PC-3 (cell line): ENCODE measurements around the gene HPX. TPM values are rescaled to one million over a fixed set of nuclear protein-coding genes. Genes with fewer than 3 reads are reported as not detected.

Source experiments
- ATAC-seq: fragments of 200-7000 bp; cut with Tn5 transposase; 2 replicates; pipeline ENCODE4 v1.9.1; 2020; ENCODE audit warnings: mild to moderate bottlenecking, moderate library complexity
- BruUV-seq: library from RNA; stranded (reverse); fragments of 400-500 nt; replicated peaks from 2 replicates; lab custom pipeline; 2021; lab: Mats Ljungman, UMichigan
- CTCF ChIA-PET: fragments of 300-600 bp; sonication (Branson Sonifier 250); formaldehyde crosslinking; loops from one replicate; lab custom pipeline; 2022; ENCODE audit warnings: antibody characterized with exemption; lab: Charles Lee
- POLR2A ChIA-PET: fragments of 300-600 bp; sonication (Branson Sonifier 250); formaldehyde crosslinking; loops from one replicate; lab custom pipeline; 2022; ENCODE audit warnings: antibody characterized with exemption; ENCODE audit not compliant: unreplicated experiment; lab: Charles Lee
- DNase-seq: peaks from one replicate; pipeline ENCODE4 v3.0.0-alpha.2; 2015
- H2AFZ ChIP-seq: fragments of 300-600 bp; sonication (generic); 2 replicates; pipeline ENCODE4 v1.6.0; 2016; ENCODE audit warnings: antibody characterized with exemption, low read length
- H3F3A ChIP-seq: fragments of 300-600 bp; sonication (generic); one replicate; pipeline ENCODE4 v1.6.0; 2017; ENCODE audit warnings: antibody characterized with exemption, low read length, control low read depth, mild to moderate bottlenecking; ENCODE audit not compliant: unreplicated experiment
- H3K27ac ChIP-seq: fragments of 300-600 bp; sonication (generic); 2 replicates; pipeline ENCODE4 v1.5.1; 2016; ENCODE audit warnings: mild to moderate bottlenecking, low read length
- H3K27me3 ChIP-seq: fragments of 300-600 bp; sonication (generic); 2 replicates; pipeline ENCODE4 v1.6.1; 2016; ENCODE audit warnings: low read length, mixed read lengths
- H3K36me3 ChIP-seq: fragments of 300-600 bp; sonication (generic); 2 replicates; pipeline ENCODE4 v1.6.1; 2016; ENCODE audit warnings: low read depth, mixed run types, low read length, mixed read lengths
- H3K4me1 ChIP-seq: fragments of 300-600 bp; sonication (generic); 2 replicates; pipeline ENCODE4 v1.5.1; 2016; ENCODE audit warnings: low read length; ENCODE audit not compliant: insufficient read depth
- H3K4me2 ChIP-seq: fragments of 300-600 bp; sonication (generic); 2 replicates; pipeline ENCODE4 v1.6.0; 2016; ENCODE audit warnings: low read length
- H3K4me3 ChIP-seq: fragments of 300-600 bp; sonication (generic); 2 replicates; pipeline ENCODE4 v1.5.1; 2016; ENCODE audit warnings: mild to moderate bottlenecking, low read length, mixed read lengths
- H3K79me2 ChIP-seq: fragments of 300-600 bp; sonication (generic); 2 replicates; pipeline ENCODE4 v1.6.1; 2017; ENCODE audit warnings: low read length, mixed read lengths
- H3K9ac ChIP-seq: fragments of 300-600 bp; sonication (generic); 2 replicates; pipeline ENCODE4 v1.6.0; 2016; ENCODE audit warnings: mild to moderate bottlenecking, low read length
- H3K9me2 ChIP-seq: fragments of 300-600 bp; sonication (generic); replicated peaks from 2 replicates; pipeline ENCODE4 v1.6.1; 2016; ENCODE audit warnings: mixed run types, low read length, mixed read lengths
- H3K9me3 ChIP-seq: fragments of 300-600 bp; sonication (generic); 2 replicates; pipeline ENCODE4 v1.6.1; 2016; ENCODE audit warnings: low read length, mixed read lengths
- H4K20me1 ChIP-seq: fragments of 300-600 bp; sonication (generic); 2 replicates; pipeline ENCODE4 v1.6.1; 2016; ENCODE audit warnings: low read length, mixed read lengths
- EZH2 ChIP-seq: fragments of 300-600 bp; sonication (generic); IDR thresholded peaks from one replicate; pipeline ENCODE4 v1.6.1; 2017; ENCODE audit warnings: antibody characterized with exemption, mild to moderate bottlenecking, low read length; ENCODE audit not compliant: unreplicated experiment
- EZH2phosphoT487 ChIP-seq: fragments of 300-600 bp; sonication (generic); IDR thresholded peaks from 2 replicates; pipeline ENCODE4 v1.6.1; 2018; ENCODE audit warnings: mild to moderate bottlenecking, antibody characterized with exemption, low read length, borderline replicate concordance
- intact Hi-C: fragments of 100-400 bp; cut with micrococcal nuclease; formaldehyde crosslinking; loops from 2 replicates; pipeline ENCODE4 v1.9.0; 2023
- total RNA-seq: library from RNA; depleted of rRNA; stranded (reverse); fragments of >200 nt; gene quantifications from 2 replicates; pipeline ENCODE4 v1.2.3, GENCODE V29; 2014
- TF ChIP-seq, protein P1 (sequence below): fragments of 300-600 bp; sonication (generic); conservative IDR thresholded peaks from 2 replicates; pipeline ENCODE4 v1.5.1; 2017; ENCODE audit warnings: antibody characterized with exemption, low read depth, mild to moderate bottlenecking, low read length

HPX gene
- total RNA-seq, 1 experiment from 2014 or later: 1.6 TPM

DNA sequence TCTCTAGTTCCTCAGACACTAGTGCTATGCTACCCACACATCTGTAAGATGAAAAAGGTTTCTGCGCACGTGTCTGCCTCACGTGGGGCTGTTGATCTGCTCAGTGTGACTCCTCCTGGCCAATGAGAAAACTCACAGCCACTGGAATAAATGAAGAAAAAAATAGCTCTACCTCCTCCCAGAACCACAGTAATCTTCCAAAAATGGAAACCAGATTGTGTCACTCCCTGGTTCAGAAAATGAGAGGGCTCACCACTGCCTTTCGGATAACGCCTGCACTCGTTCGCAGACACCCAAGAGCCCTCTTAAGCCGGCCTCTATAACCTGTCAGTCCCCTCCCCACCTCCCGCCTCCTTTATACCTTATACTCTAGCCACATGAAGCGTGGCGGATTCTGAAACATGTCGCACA lies 27.0 kb downstream of the HPX start:
- no peak for TF ChIP-seq EZH2phosphoT487
- TF ChIP-seq, protein P1, sequence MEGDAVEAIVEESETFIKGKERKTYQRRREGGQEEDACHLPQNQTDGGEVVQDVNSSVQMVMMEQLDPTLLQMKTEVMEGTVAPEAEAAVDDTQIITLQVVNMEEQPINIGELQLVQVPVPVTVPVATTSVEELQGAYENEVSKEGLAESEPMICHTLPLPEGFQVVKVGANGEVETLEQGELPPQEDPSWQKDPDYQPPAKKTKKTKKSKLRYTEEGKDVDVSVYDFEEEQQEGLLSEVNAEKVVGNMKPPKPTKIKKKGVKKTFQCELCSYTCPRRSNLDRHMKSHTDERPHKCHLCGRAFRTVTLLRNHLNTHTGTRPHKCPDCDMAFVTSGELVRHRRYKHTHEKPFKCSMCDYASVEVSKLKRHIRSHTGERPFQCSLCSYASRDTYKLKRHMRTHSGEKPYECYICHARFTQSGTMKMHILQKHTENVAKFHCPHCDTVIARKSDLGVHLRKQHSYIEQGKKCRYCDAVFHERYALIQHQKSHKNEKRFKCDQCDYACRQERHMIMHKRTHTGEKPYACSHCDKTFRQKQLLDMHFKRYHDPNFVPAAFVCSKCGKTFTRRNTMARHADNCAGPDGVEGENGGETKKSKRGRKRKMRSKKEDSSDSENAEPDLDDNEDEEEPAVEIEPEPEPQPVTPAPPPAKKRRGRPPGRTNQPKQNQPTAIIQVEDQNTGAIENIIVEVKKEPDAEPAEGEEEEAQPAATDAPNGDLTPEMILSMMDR: no peak
- TF ChIP-seq EZH2: no peak
- no peaks in the 10 kb centered on the region for H3F3A ChIP-seq
- H3K4me1 ChIP-seq: no peaks in the 10 kb centered on the region
- ATAC-seq (no peak), DNase-seq (no peak)
- H2AFZ ChIP-seq: no peak overlapping the region
- POLR2A ChIA-PET: no interaction called here
- H3K27me3 ChIP-seq: no peaks in the 10 kb centered on the region
- H3K79me2 ChIP-seq: no peaks in the 10 kb centered on the region
- no peak overlapping the region for H3K27ac ChIP-seq
- no peaks in the 10 kb centered on the region for H3K9me2 ChIP-seq
- CTCF ChIA-PET: no interaction called here
- BruUV-seq: no TSS peak
- H3K4me2 ChIP-seq: no peak overlapping the region
- H3K9ac ChIP-seq: no peak overlapping the region
- no peak overlapping the region for H3K4me3 ChIP-seq
- intact Hi-C loops: no loop called here
- H4K20me1 ChIP-seq: no peaks in the 10 kb centered on the region
- H3K36me3 ChIP-seq: no peaks in the 10 kb centered on the region
- no peaks in the 10 kb centered on the region for H3K9me3 ChIP-seq

DNA sequence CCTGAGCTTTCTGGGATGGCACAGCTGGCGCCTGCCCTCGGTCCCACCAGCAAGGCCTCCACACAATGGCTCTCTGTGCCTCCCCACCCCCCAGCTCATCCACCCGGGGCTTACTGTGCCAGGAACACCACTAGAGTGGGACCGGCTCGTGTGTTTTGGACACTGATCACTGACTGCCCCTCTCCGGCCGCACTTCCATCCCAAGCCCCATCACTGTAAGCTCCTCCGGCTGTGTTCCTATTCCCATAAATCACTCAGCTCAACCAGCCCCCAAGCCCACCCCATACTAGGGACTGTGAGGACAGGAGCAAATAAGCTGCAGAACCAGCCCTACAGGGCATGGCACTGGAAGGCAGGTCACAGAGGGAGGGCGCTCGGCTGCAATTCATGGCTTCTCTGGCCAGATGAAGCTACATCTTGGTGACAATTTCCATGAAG lies 29.2 kb downstream of the HPX start:
- Histone ChIP-seq H3K9me3 (no peaks in the 10 kb centered on the region), H3K4me3 (no peak overlapping the region), H3F3A (no peaks in the 10 kb centered on the region), H3K4me2 (no peak overlapping the region), H3K4me1 (no peaks in the 10 kb centered on the region), H2AFZ (no peak overlapping the region), H3K9me2 (no peaks in the 10 kb centered on the region), H3K27ac (no peak overlapping the region), H4K20me1 (no peaks in the 10 kb centered on the region), H3K79me2 (no peaks in the 10 kb centered on the region), H3K36me3 (no peaks in the 10 kb centered on the region), H3K27me3 (no peaks in the 10 kb centered on the region), H3K9ac (no peak overlapping the region)
- intact Hi-C loops: no loop called here
- DNase-seq (no peak), ATAC-seq (no peak)
- CTCF ChIA-PET: no interaction called here
- no peak for TF ChIP-seq EZH2
- TF ChIP-seq, protein P1: no peak
- no peak for TF ChIP-seq EZH2phosphoT487
- no TSS peak for BruUV-seq
- POLR2A ChIA-PET: no interaction called here

DNA sequence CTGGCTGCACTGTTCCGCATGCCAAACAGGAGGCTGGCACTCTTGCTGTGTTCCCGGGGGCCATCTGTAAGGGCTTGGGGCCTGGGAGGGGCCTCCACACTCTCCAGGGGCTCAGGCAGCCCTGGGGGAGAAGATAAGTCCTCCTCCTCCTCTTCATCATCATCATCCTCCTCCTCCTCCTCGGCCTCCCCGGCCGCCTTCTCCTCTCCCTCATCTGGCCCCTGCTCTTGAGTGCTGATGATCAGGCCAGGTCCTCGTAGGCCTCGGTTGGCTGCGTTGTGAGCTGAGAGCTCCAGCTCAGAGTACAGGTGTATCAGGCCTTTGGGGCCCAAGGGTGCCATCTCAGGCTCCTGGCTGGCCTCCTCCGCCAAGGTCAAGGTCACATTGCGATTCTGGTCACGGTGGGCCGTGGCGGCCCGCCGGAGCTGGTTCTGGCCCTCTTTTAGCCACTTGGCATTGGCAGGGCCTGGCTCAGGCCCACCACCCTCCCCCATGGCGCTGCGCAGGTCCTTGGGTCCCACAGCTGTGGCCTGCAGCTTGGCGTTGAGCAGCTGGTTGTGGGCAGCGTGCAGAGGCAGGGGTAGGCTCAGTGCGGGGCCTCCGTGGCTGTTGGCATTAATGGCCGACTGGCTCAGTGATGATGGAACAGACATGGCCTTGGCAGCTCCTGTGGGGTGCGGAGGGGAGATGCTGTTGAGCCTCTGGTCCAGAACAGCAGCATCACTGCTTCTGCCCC lies 29.9 kb downstream of the HPX start:
- intact Hi-C loops: no loop called here
- Histone ChIP-seq H3K79me2 (no peaks in the 10 kb centered on the region), H3K9me3 (no peaks in the 10 kb centered on the region), H4K20me1 (no peaks in the 10 kb centered on the region), H3K4me3 (no peak overlapping the region), H3K36me3 (no peaks in the 10 kb centered on the region), H2AFZ (no peak overlapping the region), H3K4me1 (no peaks in the 10 kb centered on the region), H3K4me2 (no peak overlapping the region), H3K9me2 (no peaks in the 10 kb centered on the region), H3K27ac (no peak overlapping the region), H3K27me3 (no peaks in the 10 kb centered on the region), H3K9ac (no peak overlapping the region), H3F3A (no peaks in the 10 kb centered on the region)
- TF ChIP-seq EZH2phosphoT487: no peak
- TF ChIP-seq, protein P1: no peak
- no peak for TF ChIP-seq EZH2
- no peak for ATAC-seq
- CTCF ChIA-PET: no interaction called here
- BruUV-seq: no TSS peak
- DNase-seq: no peak
- POLR2A ChIA-PET: no interaction called here
